Femur (tissue), 1 donor: ENCODE data around the gene ATP10B.
"Not testable (repeated sequence)": the region's sequence is repeated elsewhere in the genome, so short reads cannot be mapped to it uniquely, and the experiment has no call there.

Source experiments
- DNase-seq: peaks from one replicate; pipeline ENCODE4 v3.0.0-alpha.2; 2017

Gene ATP10B, protein sequence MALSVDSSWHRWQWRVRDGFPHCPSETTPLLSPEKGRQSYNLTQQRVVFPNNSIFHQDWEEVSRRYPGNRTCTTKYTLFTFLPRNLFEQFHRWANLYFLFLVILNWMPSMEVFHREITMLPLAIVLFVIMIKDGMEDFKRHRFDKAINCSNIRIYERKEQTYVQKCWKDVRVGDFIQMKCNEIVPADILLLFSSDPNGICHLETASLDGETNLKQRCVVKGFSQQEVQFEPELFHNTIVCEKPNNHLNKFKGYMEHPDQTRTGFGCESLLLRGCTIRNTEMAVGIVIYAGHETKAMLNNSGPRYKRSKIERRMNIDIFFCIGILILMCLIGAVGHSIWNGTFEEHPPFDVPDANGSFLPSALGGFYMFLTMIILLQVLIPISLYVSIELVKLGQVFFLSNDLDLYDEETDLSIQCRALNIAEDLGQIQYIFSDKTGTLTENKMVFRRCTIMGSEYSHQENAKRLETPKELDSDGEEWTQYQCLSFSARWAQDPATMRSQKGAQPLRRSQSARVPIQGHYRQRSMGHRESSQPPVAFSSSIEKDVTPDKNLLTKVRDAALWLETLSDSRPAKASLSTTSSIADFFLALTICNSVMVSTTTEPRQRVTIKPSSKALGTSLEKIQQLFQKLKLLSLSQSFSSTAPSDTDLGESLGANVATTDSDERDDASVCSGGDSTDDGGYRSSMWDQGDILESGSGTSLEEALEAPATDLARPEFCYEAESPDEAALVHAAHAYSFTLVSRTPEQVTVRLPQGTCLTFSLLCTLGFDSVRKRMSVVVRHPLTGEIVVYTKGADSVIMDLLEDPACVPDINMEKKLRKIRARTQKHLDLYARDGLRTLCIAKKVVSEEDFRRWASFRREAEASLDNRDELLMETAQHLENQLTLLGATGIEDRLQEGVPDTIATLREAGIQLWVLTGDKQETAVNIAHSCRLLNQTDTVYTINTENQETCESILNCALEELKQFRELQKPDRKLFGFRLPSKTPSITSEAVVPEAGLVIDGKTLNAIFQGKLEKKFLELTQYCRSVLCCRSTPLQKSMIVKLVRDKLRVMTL (N-terminal part only)

DNA sequence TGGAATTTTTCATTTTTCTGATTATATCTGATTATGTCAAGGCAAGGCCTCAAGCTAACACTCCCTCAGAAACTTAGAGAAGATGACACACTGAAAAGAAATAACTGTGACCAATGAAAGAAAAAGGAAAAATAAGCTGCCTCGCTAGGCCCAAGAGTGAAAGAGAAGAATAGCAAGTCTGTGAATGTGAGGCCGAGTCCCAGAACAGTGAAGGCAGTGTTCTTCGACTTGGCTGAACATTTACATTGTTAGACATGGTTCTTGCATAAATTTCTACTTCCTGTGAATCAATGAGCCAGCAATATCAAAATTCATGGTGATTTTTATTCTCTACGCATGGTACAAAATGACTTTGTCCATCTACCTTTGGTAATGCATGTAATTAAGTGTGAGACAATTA lies at the start of gene ATP10B:
Gene ATP10B (minus strand): TSS at position 163 of the 400 bp plus-strand sequence. CDS start 164,137 bp downstream, outside the sequence.
- no peak for DNase-seq

GRCh38 chr5:160901656-160902055 lies 49.6 kb upstream of the ATP10B start:
- no peak for DNase-seq

- no peak for DNase-seq
Observed at GRCh38 chr5:160899735-160900134, 47.7 kb upstream of the ATP10B start.

DNA sequence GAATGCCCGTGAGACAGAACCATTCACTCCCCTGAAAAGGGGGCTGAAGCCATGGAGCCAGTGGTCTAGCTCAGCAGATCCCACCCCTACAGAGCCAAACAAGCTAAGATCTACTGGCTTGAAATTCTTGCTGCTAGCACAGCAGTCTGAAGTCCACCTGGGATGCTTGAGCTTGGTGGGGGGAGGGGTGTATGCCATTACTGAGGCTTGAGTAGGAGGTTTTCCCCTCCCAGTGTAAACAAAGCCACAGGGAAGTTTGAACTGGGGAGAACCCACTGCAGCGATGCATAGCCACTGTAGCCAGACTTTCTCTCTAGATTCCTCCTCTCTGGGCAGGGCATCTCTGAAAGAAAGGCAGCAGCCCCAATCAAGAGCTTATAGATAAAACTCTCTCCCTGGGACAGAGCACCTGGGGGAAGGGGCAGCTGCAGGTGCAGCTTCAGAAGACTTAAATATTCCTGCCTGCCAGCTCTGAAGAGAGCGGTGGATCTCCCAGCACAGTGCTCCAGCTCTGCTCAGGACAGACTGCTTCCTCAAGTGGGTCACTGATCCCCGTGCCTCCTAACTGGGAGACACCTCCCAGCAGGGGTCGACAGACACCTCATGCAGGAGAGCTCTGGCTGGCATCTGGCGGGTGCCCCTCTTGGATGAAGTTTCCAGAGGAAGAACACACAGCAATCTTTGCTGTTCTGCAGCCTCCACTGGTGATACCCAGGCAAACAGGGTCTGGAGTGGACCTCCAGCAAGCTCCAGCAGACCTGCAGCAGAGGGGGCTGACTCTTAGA lies 41.4 kb upstream of the ATP10B start:
- not testable (repeated sequence) for DNase-seq

DNA sequence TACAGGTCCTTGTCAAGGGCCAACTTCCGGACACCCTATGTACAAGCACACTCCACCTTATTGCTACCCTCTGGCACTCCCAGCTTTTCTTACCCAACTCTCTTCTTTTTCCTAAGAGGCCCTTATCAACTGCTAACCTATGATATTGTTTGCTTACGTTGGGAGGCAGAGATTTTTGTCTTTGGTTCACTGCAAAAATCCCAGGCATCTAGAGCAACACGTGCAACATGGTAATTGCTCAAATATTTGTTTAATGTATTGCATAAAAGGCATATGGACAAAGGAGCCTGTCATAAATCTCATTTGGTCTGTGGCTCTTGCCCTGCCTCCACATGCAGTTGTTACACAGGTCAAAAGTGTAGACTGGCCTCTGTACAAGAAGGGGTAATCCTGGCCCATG lies 35.8 kb upstream of the ATP10B start:
- DNase-seq = no peak

DNA sequence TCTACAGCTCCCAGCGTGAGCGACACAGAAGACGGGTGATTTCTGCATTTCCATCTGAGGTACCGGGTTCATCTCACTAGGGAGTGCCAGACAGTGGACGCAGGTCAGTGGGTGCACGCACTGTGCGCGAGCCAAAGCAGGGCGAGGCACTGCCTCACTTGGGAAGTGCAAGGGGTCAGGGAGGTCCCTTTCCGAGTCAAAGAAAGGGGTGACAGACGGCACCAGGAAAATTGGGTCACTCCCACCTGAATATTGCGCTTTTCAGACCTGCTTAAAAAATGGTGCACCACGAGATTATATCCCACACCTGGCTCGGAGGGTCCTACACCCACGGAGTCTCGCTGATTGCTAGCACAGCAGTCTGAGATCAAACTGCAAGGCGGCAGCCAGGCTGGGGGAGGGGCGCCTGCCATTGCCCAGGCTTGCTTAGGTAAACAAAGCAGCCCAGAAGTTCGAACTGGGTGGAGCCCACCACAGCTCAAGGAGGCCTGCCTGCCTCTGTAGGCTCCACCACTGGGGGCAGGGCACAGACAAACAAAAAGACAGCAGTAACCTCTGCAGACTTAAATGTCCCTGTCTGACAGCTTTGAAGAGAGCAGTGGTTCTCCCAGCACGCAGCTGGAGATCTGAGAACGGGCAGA lies 21.7 kb upstream of the ATP10B start:
- not testable (repeated sequence) for DNase-seq

DNA sequence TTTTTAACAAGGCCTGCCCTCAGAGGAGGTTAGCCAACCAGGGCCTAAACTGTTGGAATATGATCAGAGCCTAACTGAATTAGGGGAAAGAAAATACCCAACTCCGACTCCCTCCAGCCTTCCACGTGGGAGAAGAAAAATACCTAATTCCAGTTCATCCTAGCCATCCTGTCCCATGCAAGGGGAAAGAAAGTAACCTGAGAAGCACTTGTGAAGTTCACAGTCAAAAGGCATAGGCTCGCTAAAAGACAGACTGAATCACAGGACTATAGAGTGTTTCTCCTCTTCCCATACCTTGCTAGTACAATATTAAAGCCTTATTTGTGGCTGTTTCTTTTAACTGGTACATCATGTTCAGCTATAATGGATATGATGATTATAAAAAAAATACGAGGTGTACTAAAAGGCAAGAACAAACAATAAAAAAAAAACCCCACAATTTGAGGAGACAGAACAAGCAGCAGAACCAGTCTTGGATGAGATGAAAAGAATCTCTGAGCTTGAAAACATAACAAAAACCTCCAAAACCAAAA lies 18.0 kb upstream of the ATP10B start:
- no peak for DNase-seq

GRCh38 chr5:160867976-160868375 lies 16.0 kb upstream of the ATP10B start:
- DNase-seq = no peak

DNA sequence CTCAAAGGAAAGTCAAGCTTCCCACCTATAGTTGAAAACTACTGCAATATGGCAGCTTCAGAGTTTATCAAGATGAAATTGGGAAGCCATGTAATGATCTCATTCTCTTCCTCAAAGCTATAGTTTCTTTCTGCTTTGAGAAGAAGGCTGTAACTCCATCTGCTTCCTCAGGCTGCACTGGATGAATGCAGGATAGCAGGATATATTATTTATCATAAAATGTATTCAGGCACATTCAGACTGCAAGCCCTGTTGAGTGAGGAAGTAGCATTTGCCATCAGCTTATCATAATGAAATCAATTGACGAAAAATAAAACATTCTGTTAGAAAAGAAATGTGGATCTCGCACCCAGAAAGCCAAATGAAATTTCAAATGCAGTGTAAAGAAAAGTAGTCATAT lies 560 bp downstream of the ATP10B start:
- no peak for DNase-seq

GRCh38 chr5:160850421-160850820 lies 1.6 kb downstream of the ATP10B start:
- DNase-seq = no peak

- no peak for DNase-seq
Observed at GRCh38 chr5:160847526-160848085, 4.4 kb downstream of the ATP10B start.

DNA sequence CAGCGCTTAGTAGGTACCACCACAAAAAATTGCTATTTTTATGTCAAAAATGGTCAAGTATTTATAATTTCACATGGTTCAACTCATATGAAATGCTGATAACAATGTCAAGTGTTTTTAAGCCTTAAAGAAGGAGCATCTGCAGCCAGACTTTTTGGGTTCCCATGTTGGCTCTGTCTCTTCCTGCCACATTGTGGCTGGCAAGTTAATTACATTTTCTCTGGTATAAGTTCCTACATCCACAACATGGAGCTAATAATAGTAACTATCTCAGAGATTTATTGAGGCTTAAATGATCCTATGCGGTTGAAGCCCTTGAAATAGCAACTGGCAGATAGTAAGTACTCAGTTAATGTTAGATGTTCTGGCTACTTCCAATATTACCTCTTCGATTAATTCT lies 5.4 kb downstream of the ATP10B start:
- DNase-seq = no peak

GRCh38 chr5:160844177-160844576 lies 7.8 kb downstream of the ATP10B start:
- no peak for DNase-seq

DNA sequence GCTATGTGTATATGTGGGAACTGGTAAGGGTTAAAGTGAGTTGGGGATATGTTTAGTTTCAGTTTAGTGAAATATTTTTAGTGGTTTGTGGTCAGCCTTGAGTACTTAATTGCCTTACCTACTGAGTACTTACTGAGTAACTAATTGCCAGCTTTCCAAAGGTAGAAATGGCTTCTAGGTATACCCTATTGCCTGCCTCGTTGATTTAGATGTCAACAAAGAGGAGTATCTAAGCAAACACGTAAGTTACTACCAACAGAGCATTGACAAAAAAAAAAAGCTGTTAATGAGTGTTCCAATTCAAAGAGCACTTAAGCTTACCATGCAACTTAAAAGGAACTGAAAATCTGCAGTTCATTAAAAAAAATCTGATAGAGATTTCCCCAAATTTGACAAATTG lies 8.8 kb downstream of the ATP10B start:
- DNase-seq = no peak

GRCh38 chr5:160837749-160838593 lies 14.0 kb downstream of the ATP10B start:
- no peak for DNase-seq

DNA sequence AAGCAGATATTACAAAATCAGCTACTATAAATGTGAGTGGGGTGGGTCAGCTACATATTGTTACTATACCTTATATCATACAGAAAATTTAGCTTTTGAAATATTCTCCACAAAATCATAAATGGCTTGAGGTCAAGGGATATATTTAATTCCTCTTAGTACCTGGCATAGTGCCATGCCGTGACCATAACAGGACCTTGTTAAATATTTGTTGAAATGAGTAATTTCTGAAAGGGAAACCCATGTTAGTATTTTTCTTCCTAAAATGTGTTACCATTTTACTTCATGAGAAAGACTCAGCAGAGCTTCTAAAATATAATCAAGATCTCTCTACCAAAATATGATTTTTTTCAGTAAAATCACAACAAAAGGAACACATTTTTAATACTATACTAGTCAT lies 14.8 kb downstream of the ATP10B start:
- no peak for DNase-seq

DNA sequence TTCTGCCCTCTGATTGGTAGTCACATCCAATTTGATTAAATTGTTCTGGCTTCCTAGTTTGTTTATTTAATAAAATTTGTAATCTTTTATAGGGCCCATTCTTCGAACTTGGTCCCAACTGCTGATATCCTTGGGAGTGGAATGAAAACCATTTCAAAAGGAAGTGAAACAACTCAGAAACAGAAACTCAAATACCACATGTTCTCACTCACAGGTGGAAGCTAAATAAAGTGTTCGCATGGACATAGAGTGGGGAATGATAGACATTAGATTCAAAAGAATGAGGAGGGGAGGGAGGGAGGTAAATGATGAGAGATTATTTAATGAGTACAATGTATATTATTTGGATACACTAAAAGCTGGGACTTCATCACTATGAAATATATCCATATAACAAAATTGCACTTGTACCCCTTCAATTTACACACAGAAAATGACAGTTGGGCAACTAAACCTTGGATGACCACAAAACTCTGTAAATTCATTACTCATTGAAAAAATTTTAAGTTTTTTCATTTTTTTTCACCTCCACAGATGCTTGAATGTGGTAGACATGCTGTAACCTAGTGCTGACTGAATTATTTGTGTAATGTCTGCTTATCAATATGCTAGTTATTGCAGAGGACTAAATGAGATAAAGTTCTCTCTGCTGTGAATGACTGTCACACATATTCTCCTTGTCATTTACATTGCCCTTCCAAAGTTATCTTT lies 16.0 kb downstream of the ATP10B start:
- DNase-seq = no peak

GRCh38 chr5:160835376-160835775 lies 16.6 kb downstream of the ATP10B start:
- no peak for DNase-seq

DNA sequence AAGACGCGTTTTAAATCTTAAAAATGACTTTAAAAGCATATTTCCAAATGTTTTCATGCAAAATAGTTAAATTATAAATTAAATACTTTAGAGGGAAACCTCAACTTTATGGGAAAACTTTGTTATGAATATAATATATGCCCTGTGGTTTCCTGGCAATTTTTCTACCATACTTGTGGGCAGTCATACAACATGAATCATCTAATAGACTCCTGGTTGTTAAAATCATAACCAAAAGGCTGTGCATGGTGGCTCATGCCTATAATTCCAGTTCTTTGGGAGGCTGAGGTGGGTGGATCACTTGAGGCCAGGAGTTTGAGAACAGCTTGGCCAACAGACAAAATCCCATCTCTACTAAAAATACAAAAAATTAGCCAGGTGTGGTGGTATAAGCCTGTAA lies 18.2 kb downstream of the ATP10B start:
- DNase-seq = no peak

- no peak for DNase-seq
Observed at GRCh38 chr5:160831801-160832200, 20.2 kb downstream of the ATP10B start.
